IPS-20b (cell line): ENCODE data around the gene HID1.
"Not testable (repeated sequence)": the region's sequence is repeated elsewhere in the genome, so short reads cannot be mapped to it uniquely, and the experiment has no call there.

Experiments
- H3K27ac ChIP-seq: one replicate; pipeline ENCODE4 v1.5.1; 2013; ENCODE audit warnings: low read length
- H3K27me3 ChIP-seq: 2 replicates; pipeline ENCODE4 v1.6.1; 2013; ENCODE audit warnings: mild to moderate bottlenecking, low read length, inconsistent platforms; ENCODE audit not compliant: insufficient read depth
- H3K36me3 ChIP-seq: 2 replicates; pipeline ENCODE4 v1.6.1; 2013; ENCODE audit warnings: low read depth, mild to moderate bottlenecking, inconsistent platforms, low read length, moderate library complexity; ENCODE audit not compliant: insufficient read depth
- H3K4me1 ChIP-seq: 2 replicates; pipeline ENCODE4 v1.6.1; 2013; ENCODE audit warnings: mild to moderate bottlenecking, control low read depth, inconsistent platforms, low read length, moderate library complexity; ENCODE audit not compliant: insufficient read depth
- H3K4me3 ChIP-seq: 2 replicates; pipeline ENCODE4 v1.5.1; 2013; ENCODE audit warnings: mild to moderate bottlenecking, low read length, inconsistent platforms
- H3K9ac ChIP-seq: 2 replicates; pipeline ENCODE4 v1.6.1; 2013; ENCODE audit warnings: low read depth, mild to moderate bottlenecking, inconsistent platforms, low read length, moderate library complexity
- H3K9me3 ChIP-seq: 2 replicates; pipeline ENCODE4 v1.6.1; 2013; ENCODE audit warnings: mild to moderate bottlenecking, low read depth, low read length, inconsistent platforms; ENCODE audit not compliant: insufficient read depth

HID1 gene

GRCh38 chr17:74977802-74978201 lies 5.2 kb upstream of the HID1 start:
- H3K4me1 ChIP-seq: peaks cover 5% of the 10 kb centered on the region
- no peaks in the 10 kb centered on the region for H3K36me3 ChIP-seq
- no peak overlapping the region for H3K4me3 ChIP-seq
- no peak overlapping the region for H3K27ac ChIP-seq
- no peaks in the 10 kb centered on the region for H3K9me3 ChIP-seq
- no peak overlapping the region for H3K9ac ChIP-seq
- peaks cover 37% of the 10 kb centered on the region for H3K27me3 ChIP-seq

- peaks cover 54% of the 10 kb centered on the region for H3K27me3 ChIP-seq
- H3K4me3 ChIP-seq: no peak overlapping the region
- H3K4me1 ChIP-seq: no peaks in the 10 kb centered on the region
- no peaks in the 10 kb centered on the region for H3K36me3 ChIP-seq
- no peaks in the 10 kb centered on the region for H3K9me3 ChIP-seq
- H3K9ac ChIP-seq: no peak overlapping the region
- no peak overlapping the region for H3K27ac ChIP-seq
Measured at GRCh38 chr17:74975943-74976342, 3.4 kb upstream of the HID1 start.

GRCh38 chr17:74972973-74973328 lies 392 bp upstream of the HID1 start:
- H3K36me3 ChIP-seq: no peaks in the 10 kb centered on the region
- peaks cover 62% of the 10 kb centered on the region for H3K27me3 ChIP-seq
- no peak overlapping the region for H3K9ac ChIP-seq
- no peak overlapping the region for H3K27ac ChIP-seq
- 0 out of 2 replicates have a peak, but pooled peaks cover 7% of the 10 kb centered on the region for H3K4me1 ChIP-seq
- H3K4me3 ChIP-seq: peak overlapping the region; percentile 69
- H3K9me3 ChIP-seq: no peaks in the 10 kb centered on the region

GRCh38 chr17:74971842-74972106 lies 785 bp downstream of the HID1 start:
- no peak overlapping the region for H3K27ac ChIP-seq
- no peaks in the 10 kb centered on the region for H3K36me3 ChIP-seq
- H3K9ac ChIP-seq: peak overlapping the region; percentile 10; the same call in 1 of the 2 replicates
- peaks cover 60% of the 10 kb centered on the region for H3K27me3 ChIP-seq
- 0 out of 2 replicates have a peak, but pooled peaks cover 7% of the 10 kb centered on the region for H3K4me1 ChIP-seq
- peak overlapping the region; percentile 69 for H3K4me3 ChIP-seq
- H3K9me3 ChIP-seq: no peaks in the 10 kb centered on the region

- H3K27me3 ChIP-seq: peaks cover 60% of the 10 kb centered on the region
Measured at GRCh38 chr17:74971069-74971841, 1.3 kb downstream of the HID1 start.

GRCh38 chr17:74970395-74970794 lies 2.2 kb downstream of the HID1 start:
- no peaks in the 10 kb centered on the region for H3K36me3 ChIP-seq
- H3K4me3 ChIP-seq: no peak overlapping the region
- no peaks in the 10 kb centered on the region for H3K9me3 ChIP-seq
- H3K4me1 ChIP-seq: 0 out of 2 replicates have a peak, but pooled peaks cover 7% of the 10 kb centered on the region
- H3K27me3 ChIP-seq: peaks cover 54% of the 10 kb centered on the region
- H3K9ac ChIP-seq: no peak overlapping the region
- no peak overlapping the region for H3K27ac ChIP-seq

More at GRCh38 chr17:74971069-74971841, 1.3 kb downstream of the HID1 start:
- no peaks in the 10 kb centered on the region for H3K9me3 ChIP-seq
- H3K36me3 ChIP-seq: no peaks in the 10 kb centered on the region
- H3K4me3 ChIP-seq: peak overlapping the region; percentile 69
- 0 out of 2 replicates have a peak, but pooled peaks cover 7% of the 10 kb centered on the region for H3K4me1 ChIP-seq
- peak overlapping the region; percentile 10; the same call in 1 of the 2 replicates for H3K9ac ChIP-seq
- no peak overlapping the region for H3K27ac ChIP-seq

GRCh38 chr17:74969501-74969900 lies 3.1 kb downstream of the HID1 start:
- not testable (repeated sequence) for H3K9ac ChIP-seq, H3K9me3 ChIP-seq, H3K4me3 ChIP-seq, H3K36me3 ChIP-seq, H3K27ac ChIP-seq, H3K4me1 ChIP-seq
- peaks cover 45% of the 10 kb centered on the region for H3K27me3 ChIP-seq

- no peaks in the 10 kb centered on the region for H3K9me3 ChIP-seq
- peak overlapping the region; percentile 6; the same call in 1 of the 2 replicates for H3K4me3 ChIP-seq
- peaks cover 33% of the 10 kb centered on the region for H3K27me3 ChIP-seq
- H3K4me1 ChIP-seq: 0 out of 2 replicates have a peak, but pooled peaks cover 7% of the 10 kb centered on the region
- H3K9ac ChIP-seq: no peak overlapping the region; the same call in 1 of the 2 replicates
- H3K27ac ChIP-seq: no peak overlapping the region
- no peaks in the 10 kb centered on the region for H3K36me3 ChIP-seq
Measured at GRCh38 chr17:74968361-74968780, 4.2 kb downstream of the HID1 start.

- Histone ChIP-seq H3K27me3 (peaks cover 7% of the 10 kb centered on the region), H3K9ac (no peak overlapping the region), H3K36me3 (no peaks in the 10 kb centered on the region), H3K9me3 (no peaks in the 10 kb centered on the region), H3K4me1 (0 out of 2 replicates have a peak, but pooled peaks cover 7% of the 10 kb centered on the region), H3K27ac (no peak overlapping the region), H3K4me3 (no peak overlapping the region)
Measured at GRCh38 chr17:74964988-74965622, 7.5 kb downstream of the HID1 start.

GRCh38 chr17:74964246-74964761 lies 8.3 kb downstream of the HID1 start:
- Histone ChIP-seq H3K9me3 (no peaks in the 10 kb centered on the region), H3K27me3 (peaks cover 13% of the 10 kb centered on the region), H3K4me1 (0 out of 2 replicates have a peak, but pooled peaks cover 7% of the 10 kb centered on the region), H3K4me3 (no peak overlapping the region), H3K9ac (no peak overlapping the region), H3K27ac (no peak overlapping the region), H3K36me3 (no peaks in the 10 kb centered on the region)

GRCh38 chr17:74963656-74964055 lies 8.9 kb downstream of the HID1 start:
- Histone ChIP-seq H3K36me3 (no peaks in the 10 kb centered on the region), H3K4me1 (0 out of 2 replicates have a peak, but pooled peaks cover 6% of the 10 kb centered on the region), H3K27ac (no peak overlapping the region), H3K9me3 (no peaks in the 10 kb centered on the region), H3K27me3 (peaks cover 19% of the 10 kb centered on the region), H3K9ac (no peak overlapping the region), H3K4me3 (no peak overlapping the region)
